ENCODE measurements around the gene GLT8D1. TPM values are rescaled to one million over a fixed set of nuclear protein-coding genes. Genes with fewer than 3 reads are reported as not detected.
"Not testable (repeated sequence)": the region's sequence is repeated elsewhere in the genome, so short reads cannot be mapped to it uniquely, and the experiment has no call there.

GLT8D1 gene
- polyA plus RNA-seq, 10 donors, result 72.0 to 105 (median 84.0) TPM

- no peak for DNase-seq
These were observed 22.0 kb downstream of the GLT8D1 start for GRCh38 chr3:52683611-52684010.

- DNase-seq, result peak in 1 of 3 donors; percentile 59
These were observed 23.6 kb downstream of the GLT8D1 start for GRCh38 chr3:52682016-52682415.

DNA sequence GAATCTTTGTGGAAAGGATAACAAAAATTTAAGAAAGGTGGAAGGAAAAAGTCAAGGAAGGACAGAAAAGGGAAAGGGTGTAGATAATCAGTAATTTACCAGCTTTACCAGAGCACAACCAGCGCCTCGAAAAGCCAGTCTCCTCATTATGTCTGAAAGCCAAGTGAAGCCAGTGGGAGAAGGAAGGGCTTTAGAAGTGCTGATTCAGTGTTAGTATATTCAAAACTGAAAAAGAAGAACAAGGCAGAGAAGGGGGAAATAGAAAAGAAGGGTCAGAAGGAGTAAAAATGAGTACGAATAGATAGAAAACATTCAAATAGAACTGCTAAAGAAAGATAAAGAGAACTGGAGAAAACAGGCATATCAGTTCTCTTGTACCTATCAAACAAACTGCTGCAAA lies 24.0 kb downstream of the GLT8D1 start:
- no peak for DNase-seq

GRCh38 chr3:52679811-52680210 lies 25.8 kb downstream of the GLT8D1 start:
- DNase-seq, result no peak

- no peak for DNase-seq
These were observed 26.4 kb downstream of the GLT8D1 start for GRCh38 chr3:52679199-52679538.

DNA sequence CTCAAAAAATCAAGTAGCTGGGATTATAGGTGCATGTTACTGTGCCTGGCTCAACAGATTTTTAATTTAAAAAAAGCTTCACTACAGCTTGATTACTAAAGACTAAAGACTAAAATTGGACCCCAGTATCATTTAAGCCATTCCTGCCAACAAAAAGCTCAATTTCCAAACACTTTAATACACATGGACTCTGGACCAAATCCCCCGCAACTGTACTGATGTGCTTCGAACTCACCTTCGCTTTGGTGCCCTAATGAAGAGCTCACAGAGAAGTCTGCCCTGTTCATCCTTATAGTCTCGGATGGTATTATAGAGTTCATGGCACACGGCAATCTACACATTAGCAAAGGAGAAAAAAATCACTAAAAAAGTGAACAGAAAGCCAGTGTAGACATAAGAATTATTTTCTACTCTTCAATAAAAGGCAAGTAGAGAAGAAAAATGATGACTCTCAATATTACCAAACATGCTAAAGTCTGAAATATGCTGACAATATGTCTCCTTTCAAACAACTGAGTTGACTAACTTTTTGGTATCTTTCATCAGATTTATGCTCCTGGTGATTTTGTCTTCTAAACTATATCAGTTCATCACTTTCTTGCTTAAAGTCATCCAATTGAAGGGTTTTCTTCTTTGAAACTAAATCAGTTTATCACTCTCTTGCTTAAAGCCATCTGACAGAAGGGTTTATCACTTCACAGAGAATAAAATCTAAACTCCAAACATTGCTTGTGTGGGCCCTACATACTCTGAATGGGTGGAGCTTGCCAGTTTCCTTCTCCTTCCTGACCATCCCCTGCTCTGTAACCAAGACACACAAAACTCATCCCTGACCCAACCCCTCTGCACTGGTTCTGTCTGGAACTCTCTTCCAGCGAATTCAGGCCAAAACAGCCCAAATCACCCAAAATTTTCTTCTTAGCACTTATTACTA lies 27.1 kb downstream of the GLT8D1 start:
- no peak for DNase-seq

- DNase-seq, result not testable (repeated sequence)
These were observed 29.4 kb downstream of the GLT8D1 start for GRCh38 chr3:52676201-52676600.

DNA sequence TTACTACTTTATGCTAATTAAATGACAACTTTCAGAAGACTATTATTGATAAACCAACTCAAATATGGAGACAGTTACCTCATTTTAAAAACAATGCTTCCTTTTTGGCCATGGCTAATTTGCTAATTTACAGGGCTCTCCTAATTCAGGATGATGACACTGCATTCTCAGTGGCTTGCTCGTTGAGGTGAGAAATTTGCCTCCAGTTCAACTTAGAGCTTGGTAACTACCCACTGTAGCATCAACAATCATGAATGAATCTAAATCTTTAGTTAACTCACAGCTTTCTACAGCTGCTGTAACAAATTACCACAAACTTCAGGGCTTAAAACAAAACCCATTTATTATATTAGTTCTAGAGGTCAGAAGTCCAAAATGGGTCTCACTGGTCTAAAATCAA lies 33.9 kb downstream of the GLT8D1 start:
- no peak for DNase-seq

DNA sequence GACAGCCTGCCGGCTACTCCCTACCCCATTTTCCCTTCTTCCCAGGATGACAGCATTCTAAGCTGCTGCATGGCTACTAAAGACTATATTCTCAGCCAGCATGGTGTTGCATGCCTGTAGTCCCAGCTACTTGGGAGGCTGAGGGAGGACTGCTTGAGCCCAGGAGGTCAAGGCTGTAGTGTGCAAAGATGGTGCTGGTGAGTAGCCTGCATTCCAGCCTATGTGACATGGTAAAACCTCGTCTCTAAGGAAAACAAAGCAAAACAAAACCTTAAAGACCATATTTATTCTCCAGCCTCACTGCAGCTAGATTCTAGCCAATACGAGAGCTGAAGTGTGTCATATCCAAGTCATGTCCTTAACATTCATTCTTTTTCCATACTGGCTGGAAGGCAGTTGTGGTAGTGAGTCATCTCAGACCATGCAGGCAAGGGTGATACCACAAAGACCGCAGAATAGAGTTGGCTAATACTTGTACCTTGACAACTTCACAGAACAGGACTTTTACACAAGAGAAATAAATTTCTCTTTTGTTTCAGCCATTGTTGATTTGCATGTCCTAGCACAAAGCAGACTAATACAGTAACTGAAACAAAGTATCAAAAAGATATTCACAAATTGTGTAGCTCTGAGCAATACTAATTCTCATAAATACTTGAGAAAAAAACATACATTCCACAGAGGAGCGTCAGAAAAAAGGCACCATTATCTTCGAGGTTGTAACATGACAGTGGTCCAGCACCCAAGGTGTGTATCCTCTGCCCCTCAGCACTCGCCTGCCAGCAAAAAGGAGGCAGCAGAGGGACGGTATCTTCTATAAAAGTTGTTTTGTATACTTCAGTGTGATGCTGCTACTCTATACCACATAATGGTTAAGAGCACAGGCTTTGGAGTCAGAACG lies 34.7 kb downstream of the GLT8D1 start:
- DNase-seq, result peak in 2 of 3 donors; percentile 7 to 98

GRCh38 chr3:52663098-52663497 lies 42.5 kb downstream of the GLT8D1 start:
- no peak for DNase-seq

DNA sequence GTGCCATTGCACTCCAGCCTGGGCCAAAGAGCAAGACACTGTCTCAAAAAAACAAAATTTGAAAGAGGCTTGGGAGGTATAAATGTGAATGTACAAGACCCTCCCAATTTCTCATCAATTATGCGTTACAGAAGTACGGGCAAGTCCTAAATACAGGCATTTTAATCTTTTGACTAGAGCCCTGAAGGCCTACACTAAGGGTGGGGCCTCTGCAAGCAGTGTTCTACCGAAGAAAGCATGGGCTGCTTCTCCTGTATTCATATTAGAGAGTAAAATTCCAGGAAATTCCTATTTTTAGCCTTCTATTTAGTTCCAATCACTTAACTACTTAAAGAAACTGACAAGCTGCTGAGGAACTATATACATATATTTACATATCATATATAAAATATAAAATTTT lies 45.5 kb downstream of the GLT8D1 start:
- no peak for DNase-seq

DNA sequence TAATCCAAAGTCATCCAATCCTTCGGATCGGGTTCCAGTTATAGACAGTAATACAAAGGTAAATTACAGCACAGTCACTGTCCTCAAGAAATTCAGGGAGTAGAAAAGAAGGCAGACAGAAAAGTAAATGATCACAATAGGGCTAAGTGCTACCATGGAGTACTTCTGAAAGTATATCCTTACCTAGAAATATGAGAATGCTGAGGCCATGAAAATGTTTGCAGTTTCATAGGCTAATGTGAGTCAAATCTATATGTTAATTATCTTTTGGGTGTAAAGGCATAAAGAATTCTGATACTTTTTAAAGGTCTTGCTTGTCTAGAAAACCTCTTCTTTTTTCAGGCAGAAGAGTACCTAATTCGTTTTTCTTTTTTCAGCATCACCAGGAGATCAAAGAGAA lies 49.7 kb downstream of the GLT8D1 start:
- no peak for DNase-seq

DNA sequence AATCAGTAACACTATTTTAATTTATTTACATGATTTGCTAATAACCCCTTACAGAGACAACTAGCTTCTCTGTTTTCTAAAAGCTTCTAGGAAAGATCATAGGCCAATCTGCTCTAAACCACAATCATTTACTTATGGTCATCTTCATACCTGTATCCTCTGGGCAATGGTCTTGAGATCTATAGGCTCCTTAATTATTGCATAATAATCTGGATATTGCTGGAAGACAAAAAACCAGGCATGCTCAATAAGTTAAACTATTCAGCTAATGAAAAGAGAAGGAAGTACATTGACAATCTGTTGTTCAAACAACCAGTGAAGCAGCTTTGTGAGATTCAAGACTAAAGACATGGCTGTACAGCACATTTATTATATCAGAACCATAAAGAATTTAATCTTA lies 54.0 kb downstream of the GLT8D1 start:
- no peak for DNase-seq

- no peak for DNase-seq
These were observed 55.2 kb downstream of the GLT8D1 start for GRCh38 chr3:52650439-52650838.

DNA sequence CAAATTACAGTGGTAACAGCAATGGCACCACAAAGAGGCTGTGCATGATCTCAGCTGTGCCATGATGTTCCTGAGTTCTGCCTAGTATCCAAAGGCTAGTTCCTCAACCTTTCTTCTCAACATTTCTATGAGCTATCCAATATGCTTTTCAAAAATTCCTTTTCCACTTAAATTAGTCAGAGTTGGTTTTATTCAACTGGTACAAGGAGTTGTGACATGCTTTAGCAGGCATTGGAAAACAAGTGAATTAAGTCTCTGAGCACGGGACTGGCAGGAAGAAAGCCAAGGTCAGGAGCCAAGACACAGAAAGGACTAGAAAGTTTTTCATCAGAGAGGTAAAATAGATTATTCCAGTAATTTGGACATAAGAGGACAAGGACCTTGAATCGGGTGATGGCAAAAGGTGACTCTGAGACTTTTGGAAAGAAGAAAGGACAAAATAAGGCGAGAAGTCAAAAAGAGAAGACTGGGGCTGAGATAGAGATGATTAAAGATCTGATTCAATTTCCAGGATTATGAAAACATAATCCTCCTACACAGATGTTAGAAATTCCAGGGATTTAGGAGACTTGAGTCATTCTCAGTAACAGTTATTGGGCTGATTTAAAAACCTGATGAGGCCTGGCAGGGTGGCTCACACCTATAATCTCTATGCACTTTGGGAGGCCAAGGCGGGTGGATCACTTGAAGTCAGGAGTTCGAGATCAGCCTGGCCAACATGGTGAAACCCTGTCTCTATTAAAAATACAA lies 56.0 kb downstream of the GLT8D1 start:
- no peak for DNase-seq

DNA sequence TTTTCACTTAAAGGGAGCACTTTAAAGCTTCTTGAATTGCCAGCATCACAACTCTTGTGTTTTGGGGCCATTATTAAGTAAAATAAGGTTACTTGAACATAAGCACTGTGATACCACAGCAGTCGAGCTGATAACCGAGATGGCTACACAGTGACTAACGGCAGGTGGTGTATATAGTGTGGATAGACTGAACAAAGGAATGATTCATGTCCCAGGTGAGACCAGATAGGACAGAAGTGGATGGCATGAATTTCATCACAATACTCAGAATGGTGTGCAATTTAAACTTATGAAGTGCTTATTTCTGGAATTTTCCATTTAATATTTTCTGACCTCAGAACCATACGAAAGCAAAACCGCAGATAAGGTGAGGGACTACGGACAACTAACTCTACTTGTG lies 60.0 kb downstream of the GLT8D1 start:
- no peak for DNase-seq

Other genes starting within 250 kb of the GLT8D1 start
- gene STAB1, start 210.5 kb downstream of the GLT8D1 start, polyA plus RNA-seq (ENCODE audit: insufficient read length in 10 of 10), result 10 to 100 TPM; 29.3 to 65.0 (median 46.0) TPM
- gene NT5DC2, start 171.9 kb downstream of the GLT8D1 start, polyA plus RNA-seq (ENCODE audit: insufficient read length in 10 of 10), result 100 to 1,000 TPM in 2 of 10 donors, 10 to 100 TPM in 8; 68.1 to 146 (median 93.2) TPM
- gene UQCC5, start 169.2 kb downstream of the GLT8D1 start, polyA plus RNA-seq (ENCODE audit: insufficient read length in 10 of 10), result 10 to 100 TPM in 6 of 10 donors, 1 to 10 TPM in 4; 7.1 to 18.7 (median 12.6) TPM
- gene PBRM1, start 19.9 kb downstream of the GLT8D1 start, polyA plus RNA-seq (ENCODE audit: insufficient read length in 10 of 10), result 10 to 100 TPM; 38.1 to 62.2 (median 46.3) TPM
- gene GNL3, start 19.8 kb downstream of the GLT8D1 start, polyA plus RNA-seq (ENCODE audit: insufficient read length in 10 of 10), result 100 to 1,000 TPM in 1 of 10 donors, 10 to 100 TPM in 9; 79.4 to 101 (median 86.5) TPM
- gene SPCS1, start 315 bp upstream of the GLT8D1 start, polyA plus RNA-seq (ENCODE audit: insufficient read length in 10 of 10), result 100 to 1,000 TPM in 1 of 10 donors, 10 to 100 TPM in 9; 76.8 to 100 (median 87.9) TPM
- 10 to 100 TPM in 8 of 10 donors, 1 to 10 TPM in 2; 8.6 to 13.6 (median 11.0) TPM for gene NEK4, start 65.1 kb upstream of the GLT8D1 start, polyA plus RNA-seq (ENCODE audit: insufficient read length in 10 of 10)
- gene ITIH1, start 71.8 kb upstream of the GLT8D1 start, polyA plus RNA-seq (ENCODE audit: insufficient read length in 10 of 10), result under 1 TPM in 3 of 10 donors, not detected in 7; 0.19 to 0.92 (median 0.33) TPM
- gene ITIH3, start 89.0 kb upstream of the GLT8D1 start, polyA plus RNA-seq (ENCODE audit: insufficient read length in 10 of 10), result 1 to 10 TPM in 8 of 10 donors, under 1 TPM in 2; 0.59 to 2.4 (median 1.4) TPM
- 10 to 100 TPM in 8 of 10 donors, 1 to 10 TPM in 2; 8.0 to 35.5 (median 19.9) TPM for gene ITIH4, start 124.9 kb upstream of the GLT8D1 start, polyA plus RNA-seq (ENCODE audit: insufficient read length in 10 of 10)
- 100 to 1,000 TPM in 7 of 10 donors, 10 to 100 TPM in 3; 86.2 to 170 (median 110) TPM for gene MUSTN1, start 129.2 kb upstream of the GLT8D1 start, polyA plus RNA-seq (ENCODE audit: insufficient read length in 10 of 10)
- gene STIMATE, start 191.8 kb upstream of the GLT8D1 start, polyA plus RNA-seq (ENCODE audit: insufficient read length in 10 of 10), result 10 to 100 TPM in 1 of 10 donors, 1 to 10 TPM in 9; 6.8 to 11.3 (median 8.2) TPM